GM19328 (cell line): ENCODE results near the gene SPATA21.
A peak's percentile ranks its signal among the peaks of the same experiment; 100 is the strongest.

Experiments used
- ATAC-seq: cut with Tn5 transposase; IDR thresholded peaks from one replicate; pipeline ENCODE4 v1.9.1; 2021; ENCODE audit warnings: mild to moderate bottlenecking, moderate library complexity; ENCODE audit not compliant: unreplicated experiment

SPATA21 gene

DNA sequence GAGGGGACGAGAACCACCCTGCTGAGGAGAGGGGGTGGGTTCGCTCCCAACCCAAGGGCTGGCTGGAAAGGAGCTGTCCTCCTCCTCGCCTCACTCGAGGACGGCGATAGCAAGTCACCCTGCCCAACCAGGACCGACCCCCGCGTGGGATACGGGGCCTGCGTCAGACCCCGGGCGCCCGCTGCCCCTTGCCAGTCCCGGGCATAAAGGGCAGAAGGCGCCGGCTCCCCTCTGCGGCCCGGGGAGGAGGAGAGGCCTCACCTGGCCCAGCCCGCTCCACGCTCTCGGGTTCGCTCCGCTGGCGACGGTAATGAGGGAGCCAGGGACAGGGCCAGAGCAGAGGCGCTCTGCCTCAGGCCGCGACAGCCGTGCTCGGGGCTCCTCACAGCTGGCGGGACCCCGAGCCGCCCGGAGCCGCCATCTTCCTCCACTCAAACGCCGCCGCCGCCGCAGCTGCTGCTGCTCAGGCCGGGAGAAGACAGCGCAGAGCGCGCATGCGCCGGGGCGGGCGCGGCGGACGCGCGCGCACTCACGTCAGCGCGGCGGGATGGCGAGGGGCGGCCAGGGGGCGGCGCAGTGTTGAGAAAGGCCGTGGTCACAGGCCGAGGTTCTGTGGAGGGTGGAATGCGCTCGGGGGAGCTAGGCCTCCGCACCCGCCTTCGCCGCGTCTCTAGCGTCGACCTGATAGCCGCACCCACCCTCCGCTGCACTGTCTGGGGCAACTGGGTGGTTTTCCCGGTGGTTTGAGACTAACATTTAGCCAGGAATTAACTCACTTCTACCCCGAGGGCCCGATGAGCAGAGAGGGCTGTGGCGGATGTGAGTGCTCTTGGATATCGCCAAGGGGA lies 85.0 kb downstream of the SPATA21 start, which contains the start of gene FBXO42:
TSS of gene FBXO42 (minus strand) at position 487 of the 848 bp plus-strand sequence. CDS start 37,062 bp downstream, outside the sequence.
- peak; percentile 88 for ATAC-seq

DNA sequence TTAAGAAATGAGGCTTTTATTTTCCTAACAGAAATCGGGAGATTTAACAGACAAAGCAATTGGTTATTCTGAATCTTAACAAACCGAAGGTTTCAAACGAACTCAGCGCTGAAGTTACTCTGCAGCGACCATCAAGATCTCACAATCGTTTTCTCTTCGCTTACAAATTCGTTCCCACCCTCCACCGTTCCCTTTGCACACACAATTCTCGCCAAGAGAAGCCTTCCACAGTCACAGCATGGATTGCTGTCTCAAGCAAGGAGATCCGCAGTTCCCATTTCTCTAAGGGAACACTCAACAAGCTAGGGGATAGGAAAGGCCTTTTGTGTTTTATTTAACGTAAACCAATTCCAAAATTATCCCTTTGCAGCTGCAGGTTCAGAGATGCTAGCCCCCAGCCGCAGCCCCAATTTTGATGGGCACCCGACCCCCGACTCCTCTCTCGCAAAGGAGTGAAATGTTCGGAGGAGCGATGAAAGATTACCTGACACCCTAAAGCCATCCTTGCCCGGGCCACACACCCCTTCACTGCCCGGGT lies 85.7 kb downstream of the SPATA21 start:
- no peak for ATAC-seq

DNA sequence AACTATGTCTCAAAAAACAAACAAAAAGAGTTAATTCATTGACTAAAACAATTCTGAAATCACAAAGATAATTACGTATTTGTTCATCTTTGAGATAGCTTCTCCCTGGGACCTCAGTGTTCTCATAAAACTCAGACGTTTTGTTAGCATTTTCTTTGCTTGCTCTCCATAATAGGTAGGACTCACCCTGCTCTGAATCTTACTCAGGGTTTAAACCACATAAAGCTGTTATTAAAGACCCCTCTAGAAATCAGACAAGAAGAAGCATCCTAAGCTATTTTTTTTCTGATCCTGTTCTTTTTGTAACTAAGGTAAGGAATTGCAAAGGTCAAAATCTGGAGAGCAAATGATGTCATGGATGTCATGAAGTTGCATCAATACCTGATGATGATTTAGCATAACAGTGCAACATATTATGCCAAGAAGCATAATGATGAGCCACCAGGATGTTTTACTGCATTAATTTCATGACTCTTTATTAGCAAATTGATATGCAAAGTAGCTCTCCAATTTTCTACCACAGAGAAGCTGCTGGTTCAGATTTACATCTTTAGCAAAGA lies 87.3 kb downstream of the SPATA21 start:
- ATAC-seq = no peak
